ENCODE results near the gene TRIM9.

Gene TRIM9

DNA sequence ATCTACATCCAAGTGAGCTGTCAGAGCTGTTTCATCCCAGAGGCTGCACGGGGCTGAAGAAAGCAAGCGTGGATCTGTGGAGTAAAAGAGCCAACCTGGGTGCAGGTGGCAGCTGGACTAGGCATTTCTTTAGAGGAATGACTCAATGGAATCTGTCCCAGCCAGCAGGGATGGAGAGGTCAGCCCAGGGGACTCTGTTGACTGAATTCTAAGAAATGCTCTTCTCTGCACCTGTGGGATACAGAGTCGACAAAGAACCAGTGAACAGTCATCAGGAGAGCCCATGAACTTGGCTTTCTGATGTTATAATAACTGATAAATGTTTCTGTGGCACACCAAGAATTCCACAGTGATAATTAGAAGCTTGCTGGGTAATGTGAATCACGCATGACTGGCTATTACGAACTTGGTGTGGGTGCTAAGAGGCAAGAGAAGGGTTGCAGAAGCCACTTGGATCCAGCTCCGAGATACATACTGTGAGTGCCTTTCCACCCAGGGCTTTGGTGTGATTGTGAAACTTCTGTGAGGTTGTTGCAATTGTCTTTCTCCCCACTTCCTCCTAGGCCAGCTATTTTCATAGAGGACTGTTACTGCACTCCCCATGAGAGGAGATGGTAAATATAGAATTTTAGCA lies 166.8 kb downstream of the TRIM9 start:
- no peak for DNase-seq (ENCODE audit: low read depth)
- H3K4me3 ChIP-seq (ENCODE audit: low read depth, low read length), result no peak overlapping the region
- TF ChIP-seq CTCF (IDR thresholded peaks at IDR 0.05; ENCODE audit: control insufficient read depth, extremely low read depth, insufficient read depth), result no peak

DNA sequence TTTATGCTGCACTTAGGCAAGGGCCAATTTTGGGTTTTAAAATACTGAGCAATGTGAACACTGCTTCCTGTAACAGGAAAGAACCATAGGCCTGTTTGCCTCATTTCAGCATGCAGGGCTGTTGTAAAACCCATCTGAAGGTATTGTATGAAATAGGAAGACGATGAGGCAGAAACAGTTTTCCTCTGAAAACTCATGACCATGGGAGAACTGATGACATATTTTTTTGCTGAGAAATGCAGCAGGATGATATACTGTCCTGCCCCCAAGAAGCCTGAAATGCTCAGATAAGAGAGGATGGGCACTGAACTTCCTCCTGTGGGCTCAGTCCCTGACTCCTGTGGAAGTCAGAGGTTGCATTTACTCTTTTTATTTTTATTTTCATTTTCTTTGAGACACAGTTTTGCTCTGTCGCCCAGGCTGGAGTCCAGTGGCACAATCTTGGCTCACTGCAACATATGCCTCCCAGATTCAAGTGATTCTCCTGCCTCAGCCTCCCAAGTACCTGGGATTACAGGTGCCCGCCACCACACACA lies 168.0 kb downstream of the TRIM9 start:
- TF ChIP-seq CTCF (IDR thresholded peaks at IDR 0.05; ENCODE audit: control insufficient read depth, extremely low read depth, insufficient read depth), result no peak
- no peak for DNase-seq (ENCODE audit: low read depth)
- no peak overlapping the region for H3K4me3 ChIP-seq (ENCODE audit: low read depth, low read length)

Measured in LNCaP clone FGC (cell line).